Tongue (tissue), 2 donors: ENCODE data around the gene RAET1E. TPM values are rescaled to one million over a fixed set of nuclear protein-coding genes. Genes with fewer than 3 reads are reported as not detected.
"Not testable (repeated sequence)": the region's sequence is repeated elsewhere in the genome, so short reads cannot be mapped to it uniquely, and the experiment has no call there.

Experiments used
- DNase-seq: peaks from one replicate; pipeline ENCODE4 v3.0.0-alpha.2; 2015
- total RNA-seq: library from RNA; depleted of rRNA; stranded (reverse); fragments of >200 nt; gene quantifications from one replicate; pipeline ENCODE4 v1.2.3, GENCODE V29; 2014

Gene RAET1E
- total RNA-seq, 1 donor from 2014 or later, result 8.8 TPM

- DNase-seq, result no peak
These were observed 36.1 kb downstream of the RAET1E start for GRCh38 chr6:149861603-149862423.

GRCh38 chr6:149860834-149861602, 36.9 kb downstream of the RAET1E start:
- DNase-seq, result no peak

GRCh38 chr6:149860513-149860833, 37.4 kb downstream of the RAET1E start:
- DNase-seq, result no peak

GRCh38 chr6:149859938-149860337, 38.0 kb downstream of the RAET1E start:
- no peak for DNase-seq

- DNase-seq, result no peak
These were observed 38.5 kb downstream of the RAET1E start for GRCh38 chr6:149859368-149859767.

- DNase-seq, result no peak
These were observed 40.4 kb downstream of the RAET1E start for GRCh38 chr6:149857541-149857940.

- DNase-seq, result no peak
These were observed 41.5 kb downstream of the RAET1E start for GRCh38 chr6:149856256-149856994.

- peak; percentile 15 for DNase-seq
These were observed 42.2 kb downstream of the RAET1E start for GRCh38 chr6:149855741-149856140.

GRCh38 chr6:149855040-149855654, 42.8 kb downstream of the RAET1E start:
- DNase-seq, result peak; percentile 30

- DNase-seq, result peak; percentile 52
These were observed 43.4 kb downstream of the RAET1E start for GRCh38 chr6:149854532-149854931.

- not testable (repeated sequence) for DNase-seq
These were observed 43.9 kb downstream of the RAET1E start for GRCh38 chr6:149854017-149854416.

- DNase-seq, result no peak
These were observed 45.0 kb downstream of the RAET1E start for GRCh38 chr6:149852881-149853280.

- no peak for DNase-seq
These were observed 45.7 kb downstream of the RAET1E start for GRCh38 chr6:149852180-149852579.

- DNase-seq, result no peak
These were observed 46.3 kb downstream of the RAET1E start for GRCh38 chr6:149851461-149852110.

GRCh38 chr6:149848343-149848742, 49.6 kb downstream of the RAET1E start:
- DNase-seq, result not testable (repeated sequence)

Other genes with a start within 250 kb of the RAET1E start
- 27.3 TPM for gene KATNA1, start 249.4 kb downstream of the RAET1E start, total RNA-seq
- 31.8 TPM for gene LATS1, start 180.0 kb downstream of the RAET1E start, total RNA-seq
- gene NUP43, start 151.6 kb downstream of the RAET1E start, total RNA-seq, result 27.6 TPM
- gene PCMT1, start 148.4 kb downstream of the RAET1E start, total RNA-seq, result 165 TPM
- gene LRP11, start 33.8 kb downstream of the RAET1E start, total RNA-seq, result 38.5 TPM
- gene RAET1G, start 25.0 kb upstream of the RAET1E start, total RNA-seq, result 1.1 TPM
- not detected for gene ULBP2, start 43.9 kb upstream of the RAET1E start, total RNA-seq
- gene ULBP1, start 65.8 kb upstream of the RAET1E start, total RNA-seq, result 0.41 TPM
- 3.3 TPM for gene RAET1L, start 127.4 kb upstream of the RAET1E start, total RNA-seq
- 1.8 TPM for gene ULBP3, start 171.0 kb upstream of the RAET1E start, total RNA-seq
- 42.3 TPM for gene PPP1R14C, start 244.9 kb upstream of the RAET1E start, total RNA-seq